GM19043 (cell line): ENCODE measurements around the gene TSPAN5.
"Not testable (repeated sequence)": the region's sequence is repeated elsewhere in the genome, so short reads cannot be mapped to it uniquely, and the experiment has no call there.

Source experiments
- ATAC-seq: cut with Tn5 transposase; IDR thresholded peaks from one replicate; pipeline ENCODE4 v1.9.1; 2021; ENCODE audit warnings: low read depth; ENCODE audit not compliant: unreplicated experiment

The TSPAN5 gene

GRCh38 chr4:98476891-98477290, 181.5 kb downstream of the TSPAN5 start:
- ATAC-seq = no peak

- no peak for ATAC-seq
Measured at GRCh38 chr4:98474408-98474844, 184.0 kb downstream of the TSPAN5 start.

GRCh38 chr4:98473046-98473445, 185.4 kb downstream of the TSPAN5 start:
- ATAC-seq = no peak

- ATAC-seq = no peak
Measured at GRCh38 chr4:98470831-98471230, 187.6 kb downstream of the TSPAN5 start.

GRCh38 chr4:98470366-98470765, 188.0 kb downstream of the TSPAN5 start:
- ATAC-seq = no peak

GRCh38 chr4:98469771-98470170, 188.6 kb downstream of the TSPAN5 start:
- no peak for ATAC-seq

- ATAC-seq = no peak
Measured at GRCh38 chr4:98468709-98469108, 189.7 kb downstream of the TSPAN5 start.

- peak; percentile 96 for ATAC-seq
Measured at GRCh38 chr4:98467627-98468072, 190.8 kb downstream of the TSPAN5 start.

- no peak for ATAC-seq
Measured at GRCh38 chr4:98466868-98467599, 191.4 kb downstream of the TSPAN5 start.

GRCh38 chr4:98462487-98462886, 195.9 kb downstream of the TSPAN5 start:
- no peak for ATAC-seq

GRCh38 chr4:98461121-98461865, 197.1 kb downstream of the TSPAN5 start:
- ATAC-seq = not testable (repeated sequence)

GRCh38 chr4:98457422-98457821, 201.0 kb downstream of the TSPAN5 start:
- ATAC-seq = not testable (repeated sequence)

GRCh38 chr4:98452091-98452490, 206.3 kb downstream of the TSPAN5 start:
- ATAC-seq = no peak

GRCh38 chr4:98448908-98449307, 209.5 kb downstream of the TSPAN5 start:
- no peak for ATAC-seq

GRCh38 chr4:98447648-98448047, 210.8 kb downstream of the TSPAN5 start:
- no peak for ATAC-seq

- peak; percentile 72 for ATAC-seq
Measured at GRCh38 chr4:98446499-98447375, 211.7 kb downstream of the TSPAN5 start.

GRCh38 chr4:98444371-98444770, 214.0 kb downstream of the TSPAN5 start:
- ATAC-seq = no peak

- ATAC-seq = no peak
Measured at GRCh38 chr4:98434816-98435215, 223.6 kb downstream of the TSPAN5 start.

GRCh38 chr4:98433691-98434090, 224.7 kb downstream of the TSPAN5 start:
- no peak for ATAC-seq

GRCh38 chr4:98430708-98431403, 227.6 kb downstream of the TSPAN5 start:
- no peak for ATAC-seq
